Endothelial cell (in vitro differentiated cells): ENCODE data around the gene PRG2. TPM values are rescaled to one million over a fixed set of nuclear protein-coding genes. Genes with fewer than 3 reads are reported as not detected.
"Not testable (repeated sequence)": the region's sequence is repeated elsewhere in the genome, so short reads cannot be mapped to it uniquely, and the experiment has no call there.

ENCODE experiments used
- DNase-seq: peaks from one replicate; pipeline ENCODE4 v3.0.0; 2021; ENCODE audit warnings: low spot score
- H3K27ac Mint-ChIP-seq: one replicate; pipeline ENCODE4 v1.8.0; 2021; ENCODE audit warnings: mixed read lengths, inconsistent platforms; ENCODE audit not compliant: unreplicated experiment
- H3K27me3 Mint-ChIP-seq: one replicate; pipeline ENCODE4 v1.8.0; 2021; ENCODE audit warnings: mild to moderate bottlenecking, moderate library complexity, mixed read lengths, inconsistent platforms; ENCODE audit not compliant: unreplicated experiment
- H3K36me3 Mint-ChIP-seq: one replicate; pipeline ENCODE4 v1.8.0; 2021; ENCODE audit warnings: mild to moderate bottlenecking, low read depth, mixed read lengths, inconsistent platforms; ENCODE audit not compliant: unreplicated experiment
- H3K4me1 Mint-ChIP-seq: one replicate; pipeline ENCODE4 v1.8.0; 2021; ENCODE audit warnings: mild to moderate bottlenecking, mixed read lengths, inconsistent platforms; ENCODE audit not compliant: unreplicated experiment
- H3K4me3 Mint-ChIP-seq: one replicate; pipeline ENCODE4 v1.8.0; 2021; ENCODE audit warnings: mild to moderate bottlenecking, mixed read lengths, inconsistent platforms; ENCODE audit not compliant: unreplicated experiment
- H3K9me3 Mint-ChIP-seq: one replicate; pipeline ENCODE4 v1.8.0; 2021; ENCODE audit warnings: mixed read lengths, inconsistent platforms; ENCODE audit not compliant: unreplicated experiment
- total RNA-seq: library from RNA; stranded (reverse); fragmentation: NEBNext Ultra II Directional; extraction: Animal tissue kit (Norgen Biotek cat#: 25700); gene quantifications from one replicate; pipeline ENCODE4 v1.2.1, GENCODE V29; 2021; ENCODE audit not compliant: unreplicated experiment
- TF ChIP-seq, protein P1 (sequence below): fragments of 200-600 bp; sonication (generic); IDR thresholded peaks from one replicate; pipeline ENCODE4 v1.5.0; 2021; ENCODE audit warnings: antibody characterized with exemption; ENCODE audit not compliant: unreplicated experiment

PRG2 gene
- total RNA-seq, 1 donor from 2014 or later, result not detected

DNA sequence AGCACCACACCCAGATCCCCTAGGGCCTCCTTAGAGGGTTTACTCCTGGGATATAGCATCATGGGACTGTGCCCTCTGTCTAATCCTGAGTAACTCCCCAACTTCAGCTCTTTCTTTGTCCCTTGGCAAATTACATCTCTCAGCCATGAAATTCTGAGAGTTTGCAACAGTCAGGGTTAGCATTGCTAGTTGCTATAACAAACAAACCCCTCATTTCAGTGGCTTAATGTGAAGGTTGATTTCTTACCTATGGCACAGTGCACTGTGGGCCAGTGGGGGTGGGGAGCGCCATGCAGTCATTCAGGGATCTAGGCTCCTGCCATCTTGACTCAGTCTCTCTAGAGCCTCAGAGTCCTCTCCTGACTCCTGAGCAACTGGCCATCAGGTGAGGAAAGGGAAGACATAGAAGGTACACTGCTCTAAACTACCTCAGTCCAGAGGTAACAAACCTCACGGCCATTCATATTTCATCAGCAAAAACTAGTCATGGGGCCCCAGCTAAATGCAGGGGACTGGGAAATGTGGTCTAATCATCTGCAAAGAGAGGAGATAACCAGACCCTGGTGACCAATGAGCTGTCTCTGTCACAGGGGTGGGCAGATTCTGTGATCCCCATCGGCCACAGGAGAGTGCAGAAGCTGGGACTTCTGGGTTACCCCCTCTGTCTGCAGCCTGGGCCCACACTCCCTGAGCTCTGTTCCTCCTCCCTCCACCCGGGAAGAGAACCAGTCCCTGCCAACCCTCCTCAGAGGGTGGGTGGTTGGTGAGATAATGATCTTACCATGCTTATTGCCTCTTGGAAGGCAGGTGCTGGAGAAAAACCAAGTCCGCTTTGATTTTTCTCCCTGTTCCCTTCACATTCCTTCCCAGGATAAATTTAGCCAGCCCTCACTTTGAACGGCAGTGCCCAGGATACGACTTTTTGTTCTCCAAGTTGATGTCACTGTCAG, 27.0 kb downstream of the PRG2 start:
- Mint-ChIP-seq H3K4me1 (no peaks in the 10 kb centered on the region), H3K27ac (no peak overlapping the region), H3K27me3 (peaks cover 5% of the 10 kb centered on the region), H3K4me3 (no peak overlapping the region), H3K36me3 (no peaks in the 10 kb centered on the region), H3K9me3 (no peaks in the 10 kb centered on the region)
- DNase-seq, result no peak
- TF ChIP-seq, protein P1, sequence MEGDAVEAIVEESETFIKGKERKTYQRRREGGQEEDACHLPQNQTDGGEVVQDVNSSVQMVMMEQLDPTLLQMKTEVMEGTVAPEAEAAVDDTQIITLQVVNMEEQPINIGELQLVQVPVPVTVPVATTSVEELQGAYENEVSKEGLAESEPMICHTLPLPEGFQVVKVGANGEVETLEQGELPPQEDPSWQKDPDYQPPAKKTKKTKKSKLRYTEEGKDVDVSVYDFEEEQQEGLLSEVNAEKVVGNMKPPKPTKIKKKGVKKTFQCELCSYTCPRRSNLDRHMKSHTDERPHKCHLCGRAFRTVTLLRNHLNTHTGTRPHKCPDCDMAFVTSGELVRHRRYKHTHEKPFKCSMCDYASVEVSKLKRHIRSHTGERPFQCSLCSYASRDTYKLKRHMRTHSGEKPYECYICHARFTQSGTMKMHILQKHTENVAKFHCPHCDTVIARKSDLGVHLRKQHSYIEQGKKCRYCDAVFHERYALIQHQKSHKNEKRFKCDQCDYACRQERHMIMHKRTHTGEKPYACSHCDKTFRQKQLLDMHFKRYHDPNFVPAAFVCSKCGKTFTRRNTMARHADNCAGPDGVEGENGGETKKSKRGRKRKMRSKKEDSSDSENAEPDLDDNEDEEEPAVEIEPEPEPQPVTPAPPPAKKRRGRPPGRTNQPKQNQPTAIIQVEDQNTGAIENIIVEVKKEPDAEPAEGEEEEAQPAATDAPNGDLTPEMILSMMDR, result no peak

DNA sequence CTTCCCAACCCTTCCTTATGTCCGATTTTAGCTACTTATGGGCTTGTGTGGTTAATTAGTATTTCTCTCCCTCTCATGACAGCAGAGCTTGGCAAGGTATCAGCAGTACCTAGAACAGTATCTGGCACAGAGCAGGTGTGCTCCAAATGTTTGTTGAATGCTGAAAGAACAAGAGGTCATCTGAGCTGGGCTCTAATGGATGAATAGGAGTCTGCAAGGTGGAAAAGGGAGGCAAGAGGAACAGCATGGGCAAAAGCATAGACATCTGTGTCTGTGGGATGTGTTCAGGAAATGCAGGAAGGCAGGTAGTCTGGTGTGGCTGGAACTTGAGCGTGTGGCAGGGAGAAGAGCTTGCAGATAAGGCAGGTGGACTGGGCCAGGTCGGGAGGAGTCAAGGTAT, 28.5 kb downstream of the PRG2 start:
- no peak overlapping the region for H3K27ac Mint-ChIP-seq
- DNase-seq, result no peak
- no peaks in the 10 kb centered on the region for H3K36me3 Mint-ChIP-seq
- H3K4me1 Mint-ChIP-seq, result no peaks in the 10 kb centered on the region
- H3K4me3 Mint-ChIP-seq, result no peak overlapping the region
- H3K27me3 Mint-ChIP-seq, result peaks cover 5% of the 10 kb centered on the region
- TF ChIP-seq, protein P1, result no peak
- H3K9me3 Mint-ChIP-seq, result no peaks in the 10 kb centered on the region

DNA sequence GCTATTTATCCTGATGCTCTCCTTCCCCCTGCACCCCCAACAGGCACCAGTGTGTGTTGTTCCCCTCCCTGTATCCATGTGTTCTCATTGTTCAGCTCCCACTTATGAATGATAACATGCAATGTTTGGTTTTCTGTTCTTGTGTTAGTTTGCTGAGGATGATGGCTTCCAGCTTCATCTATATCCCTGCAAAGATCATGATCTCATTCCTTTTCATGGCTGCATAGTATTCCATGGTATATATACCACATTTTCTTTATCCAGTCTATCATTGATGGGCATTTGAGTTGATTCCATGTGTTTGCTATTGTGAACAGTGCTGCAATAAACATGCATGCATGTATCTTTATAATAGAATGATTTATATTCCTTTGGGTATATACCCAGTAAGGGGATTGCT, 29.0 kb downstream of the PRG2 start:
- not testable (repeated sequence) for H3K4me3 Mint-ChIP-seq, H3K9me3 Mint-ChIP-seq, H3K27ac Mint-ChIP-seq, H3K36me3 Mint-ChIP-seq, H3K27me3 Mint-ChIP-seq, DNase-seq, H3K4me1 Mint-ChIP-seq

DNA sequence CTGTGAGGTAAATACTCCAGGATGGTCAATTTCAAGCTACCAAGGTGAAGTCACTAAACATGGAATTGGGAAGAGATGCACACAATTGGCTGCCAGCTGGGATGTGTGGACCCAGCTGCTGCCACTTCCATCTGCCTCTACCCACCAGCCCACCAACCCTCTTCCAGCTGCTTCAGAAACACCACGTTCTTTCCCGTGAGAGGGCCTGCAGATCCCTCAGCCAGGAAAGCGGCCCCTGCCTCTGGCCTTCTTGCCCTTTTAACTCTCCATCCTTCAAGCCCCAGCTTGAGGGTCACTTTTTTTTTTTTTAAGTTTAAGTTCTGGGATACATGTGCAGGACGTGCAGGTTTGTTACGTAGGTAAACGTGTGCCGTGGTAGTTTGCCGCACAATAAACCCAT, 29.5 kb downstream of the PRG2 start:
- DNase-seq, result no peak
- Mint-ChIP-seq H3K36me3 (no peaks in the 10 kb centered on the region), H3K4me3 (no peak overlapping the region), H3K9me3 (no peaks in the 10 kb centered on the region), H3K27ac (no peak overlapping the region), H3K4me1 (no peaks in the 10 kb centered on the region), H3K27me3 (peaks cover 5% of the 10 kb centered on the region)
- TF ChIP-seq, protein P1, result no peak

DNA sequence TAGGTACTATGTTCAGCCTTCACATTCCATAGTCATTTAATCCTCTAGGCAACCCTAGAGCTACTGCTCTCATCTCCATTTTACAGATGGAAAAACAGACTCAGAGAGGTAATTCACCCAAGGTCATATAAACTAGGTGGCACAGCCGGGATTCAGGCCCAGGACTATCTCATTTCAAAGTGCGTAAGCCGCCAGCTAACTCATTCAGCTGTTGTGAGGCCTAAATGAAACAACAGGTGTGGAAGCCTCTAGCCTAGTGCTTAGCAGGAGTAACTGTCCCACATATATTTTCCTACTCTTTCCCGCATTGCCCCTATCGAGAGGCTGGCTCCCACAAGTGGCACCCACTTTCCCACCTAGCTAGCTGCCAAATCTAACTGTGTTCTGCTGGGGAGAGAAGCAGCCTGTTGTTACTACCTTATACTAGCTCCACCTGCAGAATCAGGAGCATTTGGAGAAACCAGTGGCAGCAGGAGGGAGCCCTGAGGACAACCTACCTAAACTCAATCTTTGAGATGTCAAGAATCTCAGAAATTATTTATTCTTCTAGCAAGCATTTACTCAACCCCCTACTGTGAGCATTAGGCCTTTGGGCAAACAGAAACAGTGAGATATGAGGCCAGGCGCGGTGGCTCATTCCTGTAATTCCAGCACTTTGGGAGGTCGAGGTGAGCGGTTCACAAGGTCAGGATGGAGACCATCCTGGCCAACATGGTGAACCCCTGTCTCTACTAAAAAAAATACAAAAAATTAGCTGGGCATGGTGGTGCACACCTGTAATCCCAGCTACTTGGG, 30.4 kb downstream of the PRG2 start:
- Mint-ChIP-seq H3K9me3 (no peaks in the 10 kb centered on the region), H3K4me1 (no peaks in the 10 kb centered on the region), H3K36me3 (no peaks in the 10 kb centered on the region), H3K4me3 (no peak overlapping the region), H3K27ac (no peak overlapping the region), H3K27me3 (peaks cover 5% of the 10 kb centered on the region)
- TF ChIP-seq, protein P1, result no peak
- no peak for DNase-seq
